Bronchial epithelial cell (primary cell): ENCODE measurements around the gene SLC50A1. TPM values are rescaled to one million over a fixed set of nuclear protein-coding genes. Genes with fewer than 3 reads are reported as not detected.

Experiments used
- DNase-seq: peaks from one replicate; pipeline ENCODE4 v3.0.0-alpha.2; 2010; ENCODE audit warnings: low read depth
- FAIRE-seq: peaks from 2 replicates; lab custom pipeline; 2011; peaks lifted over from hg19 to GRCh38; lab: Jason Lieb, UNC
- H3K27me3 ChIP-seq: 2 replicates; pipeline ENCODE4 v1.5.1; 2011; ENCODE audit warnings: low read length; ENCODE audit not compliant: control insufficient read depth, insufficient read depth
- H3K36me3 ChIP-seq: 2 replicates; pipeline ENCODE4 v1.5.1; 2011; ENCODE audit warnings: low read length; ENCODE audit not compliant: control insufficient read depth, insufficient read depth
- H3K4me3 ChIP-seq: 2 replicates; pipeline ENCODE4 v1.5.1; 2011; ENCODE audit warnings: mild to moderate bottlenecking, low read depth, low read length, control low read depth
- total RNA-seq: library from RNA; depleted of rRNA; stranded (reverse); fragments of >200 nt; gene quantifications from 2 replicates; pipeline ENCODE4 v1.2.1, GENCODE V29; 2014
- TF ChIP-seq, protein P1 (sequence below): IDR thresholded peaks from 2 replicates; pipeline ENCODE4 v1.5.1; 2011; ENCODE audit warnings: mild to moderate bottlenecking, moderate library complexity, low read length, control low read depth, inconsistent platforms; ENCODE audit not compliant: insufficient read depth, severe bottlenecking

SLC50A1 gene
- total RNA-seq, 1 donor from 2014 or later = 149 TPM

DNA sequence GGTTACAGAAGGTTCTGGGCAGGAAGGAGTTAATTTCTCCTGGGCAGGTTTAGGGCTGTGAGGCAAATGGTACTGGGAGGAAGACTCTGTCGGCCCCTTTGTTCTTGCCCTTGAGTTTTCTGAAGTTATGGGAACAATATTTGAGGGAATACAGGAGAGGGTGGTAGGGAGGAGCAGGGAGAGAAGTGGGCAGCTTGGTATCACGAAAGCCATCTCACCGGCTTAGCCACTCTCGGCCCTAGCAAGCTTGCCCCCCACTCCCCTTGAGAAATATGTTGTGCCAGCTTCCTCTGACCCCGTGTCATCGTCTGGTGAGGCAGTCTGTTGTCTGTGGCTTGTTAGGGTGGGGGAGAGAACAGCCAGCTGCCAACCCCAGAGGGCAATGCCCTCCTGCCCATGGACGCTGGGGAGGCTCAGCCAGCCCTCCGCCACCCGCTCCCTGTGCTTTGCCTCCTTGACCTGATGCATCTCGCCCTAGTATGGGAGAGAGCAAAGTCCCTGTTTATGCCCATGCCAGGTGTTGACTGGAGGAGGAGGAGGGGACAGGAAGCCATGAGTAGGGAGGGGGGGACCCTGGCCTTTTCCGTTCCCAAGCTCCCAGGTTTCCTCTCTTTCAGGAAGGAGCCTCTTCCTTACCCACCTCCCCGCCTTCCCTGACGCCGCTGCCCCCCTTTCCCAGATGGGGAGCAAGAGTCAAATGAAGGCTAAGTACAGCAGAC lies 6.7 kb upstream of the SLC50A1 start:
- no peak for FAIRE-seq
- TF ChIP-seq, protein P1, sequence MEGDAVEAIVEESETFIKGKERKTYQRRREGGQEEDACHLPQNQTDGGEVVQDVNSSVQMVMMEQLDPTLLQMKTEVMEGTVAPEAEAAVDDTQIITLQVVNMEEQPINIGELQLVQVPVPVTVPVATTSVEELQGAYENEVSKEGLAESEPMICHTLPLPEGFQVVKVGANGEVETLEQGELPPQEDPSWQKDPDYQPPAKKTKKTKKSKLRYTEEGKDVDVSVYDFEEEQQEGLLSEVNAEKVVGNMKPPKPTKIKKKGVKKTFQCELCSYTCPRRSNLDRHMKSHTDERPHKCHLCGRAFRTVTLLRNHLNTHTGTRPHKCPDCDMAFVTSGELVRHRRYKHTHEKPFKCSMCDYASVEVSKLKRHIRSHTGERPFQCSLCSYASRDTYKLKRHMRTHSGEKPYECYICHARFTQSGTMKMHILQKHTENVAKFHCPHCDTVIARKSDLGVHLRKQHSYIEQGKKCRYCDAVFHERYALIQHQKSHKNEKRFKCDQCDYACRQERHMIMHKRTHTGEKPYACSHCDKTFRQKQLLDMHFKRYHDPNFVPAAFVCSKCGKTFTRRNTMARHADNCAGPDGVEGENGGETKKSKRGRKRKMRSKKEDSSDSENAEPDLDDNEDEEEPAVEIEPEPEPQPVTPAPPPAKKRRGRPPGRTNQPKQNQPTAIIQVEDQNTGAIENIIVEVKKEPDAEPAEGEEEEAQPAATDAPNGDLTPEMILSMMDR = no peak

DNA sequence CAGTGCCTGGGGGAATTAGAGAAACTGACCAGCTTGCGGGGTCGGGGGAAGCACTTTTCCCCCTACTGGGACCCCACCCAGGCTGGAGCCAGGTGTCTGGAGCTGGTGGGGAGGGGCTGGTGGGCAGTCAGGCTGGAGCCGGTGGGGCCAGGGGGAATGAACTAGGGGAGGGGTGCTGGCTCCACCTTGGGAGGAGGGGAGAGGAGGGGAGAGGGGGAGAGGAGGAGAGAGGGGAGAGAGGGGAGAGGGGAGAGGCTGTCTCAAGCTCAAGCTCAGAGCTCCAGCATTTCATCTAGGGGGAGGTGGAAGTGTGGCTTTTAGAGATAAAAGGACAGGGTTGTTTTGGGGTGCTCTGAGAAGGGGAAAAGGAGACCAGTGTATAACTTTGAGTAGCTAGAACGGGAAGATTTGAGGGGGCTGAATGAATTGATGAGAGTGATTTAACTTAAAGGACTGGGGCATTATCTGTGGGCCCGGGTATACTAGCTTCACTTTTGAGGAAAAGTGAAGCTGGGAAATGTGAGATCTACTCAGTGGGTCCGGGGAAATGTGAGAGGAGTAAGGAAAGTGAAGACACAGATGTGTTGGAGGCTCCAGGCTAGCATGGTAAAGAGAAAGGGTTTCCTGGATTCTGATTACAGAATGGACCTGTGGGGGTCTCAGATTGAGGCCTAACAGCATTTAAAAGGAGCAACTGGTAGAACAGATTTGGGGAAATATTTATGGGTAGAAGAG lies 5.2 kb upstream of the SLC50A1 start:
- Histone ChIP-seq H3K27me3 (no peaks in the 10 kb centered on the region), H3K36me3 (peaks cover 30% of the 10 kb centered on the region), H3K4me3 (peak overlapping the region; percentile 96)
- FAIRE-seq = no peak
- TF ChIP-seq, protein P1 = no peak
- DNase-seq = no peak

More for the DNA sequence above, 6.7 kb upstream of the SLC50A1 start:
- Histone ChIP-seq H3K36me3 (peaks cover 24% of the 10 kb centered on the region), H3K4me3 (peak overlapping the region; percentile 96), H3K27me3 (no peaks in the 10 kb centered on the region)
- peak; percentile 55 for DNase-seq

DNA sequence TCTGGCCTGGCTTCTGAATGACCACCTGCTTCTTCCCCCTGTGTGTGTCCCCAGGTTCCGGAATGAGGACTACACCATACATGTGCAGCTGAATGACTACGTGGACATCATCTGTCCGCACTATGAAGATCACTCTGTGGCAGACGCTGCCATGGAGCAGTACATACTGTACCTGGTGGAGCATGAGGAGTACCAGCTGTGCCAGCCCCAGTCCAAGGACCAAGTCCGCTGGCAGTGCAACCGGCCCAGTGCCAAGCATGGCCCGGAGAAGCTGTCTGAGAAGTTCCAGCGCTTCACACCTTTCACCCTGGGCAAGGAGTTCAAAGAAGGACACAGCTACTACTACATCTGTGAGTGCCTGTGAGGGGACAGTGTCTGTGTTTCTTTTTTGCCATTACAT lies 4.4 kb upstream of the SLC50A1 start:
- no peak for DNase-seq
- TF ChIP-seq, protein P1 = no peak
- no peak overlapping the region for H3K4me3 ChIP-seq
- peaks cover 30% of the 10 kb centered on the region for H3K36me3 ChIP-seq
- H3K27me3 ChIP-seq = no peaks in the 10 kb centered on the region
- FAIRE-seq = no peak

DNA sequence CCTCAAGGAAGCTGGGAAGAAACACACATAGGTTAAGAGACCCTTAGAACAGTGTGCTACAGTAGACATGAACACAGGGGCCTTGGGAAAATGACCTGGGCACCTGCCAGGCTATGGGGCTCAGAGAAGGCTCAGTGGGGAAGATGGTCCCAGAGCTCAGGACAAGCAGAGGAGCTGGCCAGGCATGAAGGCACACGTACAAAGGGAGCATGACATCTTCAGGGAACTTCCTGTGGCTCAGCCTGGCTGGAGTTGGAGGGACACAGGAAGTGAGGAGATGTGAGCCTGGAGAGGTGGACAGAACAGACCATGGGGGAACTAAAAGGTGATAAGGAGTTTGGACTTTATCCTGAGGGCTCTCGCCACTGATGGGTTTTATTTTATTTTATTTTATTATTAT lies 3.8 kb upstream of the SLC50A1 start:
- FAIRE-seq (no peak), DNase-seq (peak; percentile 28)
- TF ChIP-seq, protein P1 = no peak
- H3K4me3 ChIP-seq = no peak overlapping the region
- no peaks in the 10 kb centered on the region for H3K27me3 ChIP-seq
- peaks cover 30% of the 10 kb centered on the region for H3K36me3 ChIP-seq

DNA sequence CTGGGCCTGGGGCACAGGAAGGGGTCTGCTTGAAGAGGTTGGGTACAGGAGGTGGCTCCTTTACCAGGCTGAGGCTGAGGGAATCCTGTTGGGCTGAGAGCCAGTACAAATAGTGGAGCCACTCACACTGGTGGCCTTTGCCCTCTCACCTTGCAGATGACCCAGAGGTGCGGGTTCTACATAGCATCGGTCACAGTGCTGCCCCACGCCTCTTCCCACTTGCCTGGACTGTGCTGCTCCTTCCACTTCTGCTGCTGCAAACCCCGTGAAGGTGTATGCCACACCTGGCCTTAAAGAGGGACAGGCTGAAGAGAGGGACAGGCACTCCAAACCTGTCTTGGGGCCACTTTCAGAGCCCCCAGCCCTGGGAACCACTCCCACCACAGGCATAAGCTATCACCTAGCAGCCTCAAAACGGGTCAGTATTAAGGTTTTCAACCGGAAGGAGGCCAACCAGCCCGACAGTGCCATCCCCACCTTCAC lies 1.8 kb upstream of the SLC50A1 start:
- H3K36me3 ChIP-seq = peaks cover 30% of the 10 kb centered on the region

More for the DNA sequence above, 1.8 kb upstream of the SLC50A1 start:
- TF ChIP-seq, protein P1 = no peak
- DNase-seq (no peak), FAIRE-seq (no peak)
- Histone ChIP-seq H3K4me3 (no peak overlapping the region), H3K27me3 (no peaks in the 10 kb centered on the region)
